T-helper 2 cell (primary cell): ENCODE results near the gene TGOLN2.
"Not testable (repeated sequence)": the region's sequence is repeated elsewhere in the genome, so short reads cannot be mapped to it uniquely, and the experiment has no call there.

Source experiments
- DNase-seq, 5 experiments: peaks; one replicate each; pipeline versions ENCODE4 v3.0.0 to v3.0.0-alpha.2; 2012 to 2022
- total RNA-seq, 2 donors: gene quantifications; one replicate each; lab custom pipeline; 2026; lab: John Stamatoyannopoulos, UW

Gene TGOLN2
- 212 to 214 reads per million in 2 donors for total RNA-seq

DNA sequence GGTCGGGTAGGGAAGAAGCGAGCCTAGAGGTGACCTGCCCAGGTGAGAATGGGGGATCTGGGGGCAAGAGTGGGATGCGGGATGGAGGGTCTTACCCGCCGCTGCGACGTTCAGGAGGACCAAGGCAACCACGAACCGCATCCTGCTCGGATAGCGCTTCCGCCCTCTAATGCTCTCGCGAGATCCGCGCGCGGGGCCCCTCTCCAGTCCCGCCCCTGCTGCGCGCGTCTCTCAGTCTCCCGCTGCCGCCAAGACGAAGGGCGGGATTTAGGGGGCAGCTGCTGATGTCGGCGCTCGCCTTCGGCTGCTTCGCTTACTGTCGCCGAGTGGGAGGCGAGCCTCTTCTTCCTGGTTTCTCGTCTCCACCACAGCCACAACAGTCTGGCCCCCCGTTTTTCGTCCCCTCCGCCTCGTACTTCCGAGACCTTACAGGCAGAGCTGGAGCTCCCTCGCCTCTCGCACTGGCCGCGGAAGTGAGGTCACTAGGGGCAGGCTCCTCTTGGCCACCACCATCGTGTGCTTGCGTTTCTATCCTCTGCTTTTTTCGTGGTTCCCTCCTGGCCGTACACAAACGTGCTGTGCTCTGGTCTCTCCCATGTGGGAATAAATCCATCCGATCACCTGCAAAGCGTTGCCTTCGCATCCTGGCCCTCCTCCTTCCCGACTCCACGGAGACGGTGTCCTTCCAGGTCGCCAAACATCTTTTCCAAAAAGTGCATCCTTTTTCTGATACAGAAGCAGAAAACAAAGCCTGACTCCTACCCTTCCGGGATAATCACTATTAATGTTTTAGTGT lies at the start of gene TGOLN2:
TSS of gene TGOLN2 (minus strand) at position 168 of the 796 bp plus-strand sequence. CDS start at position 141, 27 bp downstream.
- peak; percentile 88 to 97 (median 91) for DNase-seq

GRCh38 chr2:85377083-85377482 lies 49.3 kb upstream of the TGOLN2 start:
- DNase-seq, result no peak

DNA sequence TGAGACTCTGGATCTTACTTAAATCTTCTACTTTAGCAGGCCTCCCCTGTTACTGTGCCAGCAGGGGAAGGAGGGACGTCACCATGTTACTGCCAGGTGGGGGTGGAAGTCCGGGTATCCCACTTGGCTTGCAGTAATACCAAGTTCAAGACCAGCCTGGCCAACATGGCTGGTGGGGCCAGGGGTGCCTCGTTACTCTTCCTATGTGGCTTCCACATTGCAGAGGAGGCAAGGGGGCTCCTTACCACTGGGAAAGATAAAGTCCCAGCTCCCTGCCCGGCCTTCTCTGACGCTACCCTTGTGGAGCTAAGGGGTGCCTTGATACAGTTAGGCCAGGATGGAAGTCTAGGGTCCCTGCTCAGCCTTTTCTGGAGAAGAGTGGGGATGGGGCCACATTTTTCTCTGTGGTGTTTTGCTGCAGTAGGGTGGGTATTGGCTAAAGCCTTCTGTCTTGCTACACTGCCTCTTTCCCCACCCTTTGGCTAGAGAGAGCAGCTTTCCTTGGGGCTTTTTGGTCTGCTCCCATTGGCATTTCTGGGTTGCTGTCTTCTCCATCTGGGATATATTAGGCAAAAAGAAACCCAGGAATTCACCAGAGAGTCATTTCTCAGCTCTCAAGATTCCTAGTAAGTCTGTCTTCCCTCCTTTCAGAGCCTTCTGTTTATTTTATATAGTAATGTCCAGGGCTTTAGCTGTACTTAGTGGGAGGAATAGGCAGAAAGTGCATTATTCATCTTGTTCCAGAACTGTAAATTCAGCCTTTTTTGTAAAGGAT lies 48.7 kb upstream of the TGOLN2 start:
- no peak for DNase-seq

DNA sequence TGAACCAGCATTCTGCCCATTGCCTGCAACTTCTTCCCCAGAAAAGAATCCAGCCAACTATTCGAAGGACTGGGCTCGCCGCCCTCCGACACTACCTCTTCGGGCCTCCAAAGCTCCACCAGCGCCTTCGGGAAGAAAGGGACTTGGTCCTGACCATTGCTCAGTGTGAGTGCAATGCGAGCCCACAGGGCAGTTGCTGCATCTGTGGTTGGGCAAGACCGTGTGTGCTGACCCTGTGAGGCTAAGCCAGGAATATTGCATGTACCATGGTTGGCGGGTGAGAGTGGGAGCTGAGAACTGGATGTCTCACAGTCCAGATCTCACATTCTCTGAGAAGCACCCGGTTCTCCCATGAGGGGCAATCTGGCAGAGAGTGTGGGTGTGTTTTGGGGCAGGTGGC lies 43.3 kb upstream of the TGOLN2 start:
- no peak for DNase-seq

DNA sequence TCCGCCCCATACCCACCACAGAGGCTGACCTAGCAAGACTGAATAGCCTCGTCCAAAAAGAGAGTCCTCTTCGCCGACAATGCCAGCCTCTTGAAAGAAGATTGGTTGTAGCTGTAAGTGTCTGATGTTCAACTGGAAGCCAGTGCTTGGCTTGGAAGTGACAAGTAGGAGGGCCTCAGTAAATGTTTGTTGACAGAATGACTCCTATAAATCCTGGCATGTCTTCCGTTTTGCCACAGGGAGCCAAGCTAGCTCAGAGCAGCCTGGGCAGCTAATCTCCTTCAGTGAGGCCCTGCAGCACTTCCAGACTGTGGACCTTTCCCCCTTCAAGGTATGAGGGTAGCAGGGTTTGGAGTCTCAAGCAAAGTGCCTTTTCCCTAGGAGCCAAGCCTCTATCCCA lies 41.7 kb upstream of the TGOLN2 start:
- no peak for DNase-seq

- DNase-seq, result no peak
Observed at GRCh38 chr2:85368921-85369320, 41.1 kb upstream of the TGOLN2 start.

GRCh38 chr2:85367180-85367579 lies 39.4 kb upstream of the TGOLN2 start:
- no peak for DNase-seq

- not testable (repeated sequence) for DNase-seq
Observed at GRCh38 chr2:85362653-85363387, 35.0 kb upstream of the TGOLN2 start.

GRCh38 chr2:85357736-85358135 lies 29.9 kb upstream of the TGOLN2 start:
- DNase-seq, result no peak

- no peak for DNase-seq
Observed at GRCh38 chr2:85356186-85356585, 28.4 kb upstream of the TGOLN2 start.

GRCh38 chr2:85355521-85355920 lies 27.7 kb upstream of the TGOLN2 start:
- DNase-seq, result peak in 1 of 5 experiments; percentile 24

- peak in 1 of 5 experiments; percentile 2 for DNase-seq
Observed at GRCh38 chr2:85355073-85355410, 27.3 kb upstream of the TGOLN2 start.

- peak; percentile 81 to 99 (median 96) for DNase-seq
Observed at GRCh38 chr2:85354286-85355072, 26.7 kb upstream of the TGOLN2 start, which contains the start of the genes ELMOD3 and RETSAT. Gene ELMOD3, plus strand, starts transcription at chr2:85354769. Its CDS starts 2,430 bp downstream, at chr2:85357199. Gene RETSAT, minus strand, starts transcription at chr2:85354528. Its CDS starts 21 bp downstream, at chr2:85354507.

- peak in 1 of 5 experiments; percentile 35 for DNase-seq
Observed at GRCh38 chr2:85353876-85354285, 26.1 kb upstream of the TGOLN2 start.

DNA sequence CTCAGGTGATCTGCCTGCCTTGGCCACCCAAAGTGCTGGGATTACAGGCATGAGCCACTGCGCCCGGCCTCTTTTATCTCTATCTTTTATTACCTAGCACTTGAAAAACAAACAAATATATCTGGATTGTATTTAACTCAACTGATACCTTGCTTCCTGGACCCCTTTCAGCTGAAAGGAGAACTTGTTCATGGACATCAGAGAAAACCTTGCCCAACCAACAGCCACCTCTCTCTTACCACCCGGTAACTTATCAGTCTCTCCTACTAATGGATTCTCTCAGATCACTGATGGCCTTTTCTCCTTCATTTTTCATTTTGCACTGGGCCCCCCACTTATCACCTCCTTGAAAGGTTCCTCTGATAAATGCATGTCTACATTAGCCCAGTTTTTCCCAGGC lies 19.8 kb upstream of the TGOLN2 start:
- DNase-seq, result no peak

DNA sequence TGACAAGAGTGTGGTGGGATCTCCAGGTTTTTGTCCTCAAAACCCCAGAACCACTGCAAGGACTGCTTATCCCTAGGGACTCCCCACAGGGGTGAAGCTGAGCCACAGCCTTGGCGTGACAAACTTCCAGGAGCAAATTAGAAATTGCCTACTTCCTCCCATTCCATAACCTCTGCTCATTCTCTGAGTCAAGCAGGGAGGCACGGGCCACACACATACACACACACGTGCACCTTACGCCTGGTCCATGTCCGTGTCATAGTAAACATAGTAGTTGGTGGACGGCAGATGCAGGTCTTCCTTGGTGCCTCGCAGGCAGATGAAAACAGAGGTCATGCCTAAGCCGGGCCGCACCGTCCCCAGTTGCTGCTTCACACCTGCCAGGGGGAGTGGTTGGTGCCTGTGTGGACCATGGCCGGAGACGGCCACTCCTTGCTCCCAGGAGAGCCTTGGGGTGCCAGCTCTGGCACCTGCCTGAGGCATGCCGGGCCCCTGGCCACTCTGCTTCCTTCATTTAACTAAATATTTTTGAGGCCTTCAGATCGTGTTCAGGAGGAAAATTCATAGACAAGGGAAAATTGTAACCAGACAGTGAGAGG lies 16.7 kb upstream of the TGOLN2 start:
- no peak for DNase-seq

DNA sequence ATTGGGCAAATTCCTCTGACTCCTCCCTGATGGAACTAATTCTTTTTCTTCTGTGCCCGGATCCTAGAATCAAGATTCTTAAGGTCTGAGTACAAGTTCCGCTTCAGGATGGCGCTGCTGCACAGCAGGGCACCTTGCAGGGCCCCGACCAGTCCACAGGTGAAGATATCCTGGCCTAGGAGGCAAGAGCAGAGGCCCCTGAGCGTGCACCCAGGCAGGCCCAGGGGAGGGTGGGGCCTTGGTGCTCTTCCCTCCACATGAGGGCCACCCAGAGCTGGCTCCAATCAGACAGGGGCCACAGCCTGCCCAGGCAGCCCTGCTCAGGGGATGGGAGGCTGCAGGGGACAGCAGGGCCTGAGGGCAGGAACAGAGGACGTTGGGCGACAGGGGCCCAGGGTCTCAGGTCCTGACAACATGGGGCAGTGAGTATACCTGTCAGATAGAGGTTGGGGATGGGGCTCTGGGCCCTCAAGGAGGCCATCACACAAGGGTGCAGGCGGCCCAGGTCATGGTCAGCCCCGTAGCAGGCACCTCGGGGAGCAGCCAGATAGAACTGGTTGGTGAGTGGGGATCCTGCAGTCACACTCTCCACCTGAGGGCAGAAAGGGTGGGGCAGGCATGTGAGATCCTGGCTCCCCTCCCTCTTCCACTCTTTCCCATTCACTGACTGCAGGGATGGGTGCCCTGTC lies 15.6 kb upstream of the TGOLN2 start:
- DNase-seq, result not testable (repeated sequence)

DNA sequence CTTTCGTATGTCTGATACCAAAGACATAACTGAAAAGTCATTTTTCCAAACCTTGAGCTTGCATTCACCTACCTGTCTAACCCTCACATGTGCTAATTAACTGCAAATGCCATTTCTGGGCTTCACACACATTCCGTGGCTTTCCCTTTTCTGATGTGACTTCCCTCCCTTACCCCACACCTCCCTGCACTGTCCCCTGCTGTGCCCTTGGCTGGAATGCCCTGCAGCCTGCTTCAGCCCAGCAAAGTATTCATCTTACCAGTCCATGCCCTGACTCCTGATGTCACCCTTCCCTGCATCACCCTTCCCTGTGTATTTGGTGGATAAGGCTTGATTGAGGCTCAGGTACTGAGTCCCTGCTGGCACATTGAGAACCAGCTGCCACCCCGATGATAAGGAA lies 14.4 kb upstream of the TGOLN2 start:
- DNase-seq, result no peak

DNA sequence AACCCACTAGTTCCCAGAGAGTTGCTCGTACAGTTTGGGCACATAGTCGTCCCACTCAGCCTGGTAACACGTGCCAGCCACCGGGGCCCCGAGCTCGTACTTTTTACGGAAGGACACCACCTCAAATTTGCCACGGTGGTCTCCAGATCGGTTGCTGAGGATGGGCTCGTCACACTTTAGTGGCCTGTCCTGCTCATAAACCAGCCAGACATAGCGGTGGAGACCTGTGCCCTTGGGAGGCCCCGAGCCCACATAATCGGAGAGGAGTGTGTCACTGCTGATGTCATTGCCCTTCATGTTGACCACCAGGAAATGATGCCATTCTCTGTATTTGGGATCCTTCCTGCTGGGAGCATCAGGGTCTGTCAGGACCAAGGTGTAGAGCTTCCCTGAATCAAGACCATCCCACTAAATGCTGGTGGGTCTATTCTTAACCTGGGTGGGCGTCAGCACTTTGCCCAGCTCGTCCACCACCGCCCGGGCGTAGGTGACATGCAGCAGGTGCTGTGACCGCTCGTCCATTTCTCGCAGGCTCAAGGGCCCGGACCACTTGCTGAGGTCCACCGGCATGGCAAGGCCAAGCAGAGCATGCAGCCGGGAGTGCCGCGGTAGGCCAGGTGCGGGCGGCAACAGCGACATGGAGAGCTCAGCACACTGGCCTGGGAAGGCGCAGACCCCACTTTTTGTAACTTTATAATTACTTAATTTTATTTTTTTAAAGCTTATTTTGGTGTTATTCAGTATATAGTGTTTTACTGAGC lies 13.7 kb upstream of the TGOLN2 start:
- no peak for DNase-seq
